HG03457 (cell line): Measurements from ENCODE around the gene SLC6A18.
"Not testable (repeated sequence)": the region's sequence is repeated elsewhere in the genome, so short reads cannot be mapped to it uniquely, and the experiment has no call there.

Experiments used
- ATAC-seq: cut with Tn5 transposase; IDR thresholded peaks from one replicate; pipeline ENCODE4 v1.9.1; 2021; ENCODE audit warnings: moderate number of reproducible peaks; ENCODE audit not compliant: unreplicated experiment

The SLC6A18 gene

DNA sequence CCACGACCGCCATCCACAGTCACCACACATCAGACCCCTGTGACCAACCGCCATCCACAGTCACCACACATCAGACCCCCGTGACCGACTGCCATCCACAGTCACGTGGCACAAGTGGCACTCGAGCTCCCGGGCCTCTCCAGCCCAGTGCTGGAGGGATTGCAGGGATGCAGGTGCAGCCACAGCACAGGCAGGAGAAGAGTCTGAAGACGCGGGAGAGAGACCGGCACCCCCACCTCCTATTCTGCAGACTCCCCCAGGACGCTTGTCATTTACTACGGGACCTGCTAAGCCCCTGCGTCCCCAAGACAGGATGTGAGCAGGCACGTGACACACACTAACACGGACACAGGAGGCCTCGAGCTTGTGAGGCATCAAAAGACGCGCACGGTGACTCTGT lies 48.6 kb downstream of the SLC6A18 start:
- no peak for ATAC-seq

DNA sequence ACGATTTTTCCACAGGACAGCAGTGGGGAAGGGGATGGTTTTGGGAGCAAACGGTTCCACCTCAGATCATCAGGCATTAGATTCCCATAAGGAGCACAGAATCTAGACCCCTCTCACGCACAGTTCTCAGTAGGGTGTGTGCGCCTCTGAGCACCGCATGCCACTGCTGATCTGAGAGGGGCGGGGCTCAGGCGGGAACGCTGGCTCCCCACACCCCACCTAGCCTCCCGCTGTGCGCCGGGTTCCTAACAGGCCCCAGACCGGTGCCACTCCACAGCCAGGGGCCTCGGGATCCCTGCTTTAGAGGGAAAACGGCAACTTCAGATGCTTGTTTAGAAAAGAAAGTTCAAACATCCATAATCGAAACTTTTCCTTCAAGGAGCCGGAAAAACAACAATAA lies 49.3 kb downstream of the SLC6A18 start:
- no peak for ATAC-seq

DNA sequence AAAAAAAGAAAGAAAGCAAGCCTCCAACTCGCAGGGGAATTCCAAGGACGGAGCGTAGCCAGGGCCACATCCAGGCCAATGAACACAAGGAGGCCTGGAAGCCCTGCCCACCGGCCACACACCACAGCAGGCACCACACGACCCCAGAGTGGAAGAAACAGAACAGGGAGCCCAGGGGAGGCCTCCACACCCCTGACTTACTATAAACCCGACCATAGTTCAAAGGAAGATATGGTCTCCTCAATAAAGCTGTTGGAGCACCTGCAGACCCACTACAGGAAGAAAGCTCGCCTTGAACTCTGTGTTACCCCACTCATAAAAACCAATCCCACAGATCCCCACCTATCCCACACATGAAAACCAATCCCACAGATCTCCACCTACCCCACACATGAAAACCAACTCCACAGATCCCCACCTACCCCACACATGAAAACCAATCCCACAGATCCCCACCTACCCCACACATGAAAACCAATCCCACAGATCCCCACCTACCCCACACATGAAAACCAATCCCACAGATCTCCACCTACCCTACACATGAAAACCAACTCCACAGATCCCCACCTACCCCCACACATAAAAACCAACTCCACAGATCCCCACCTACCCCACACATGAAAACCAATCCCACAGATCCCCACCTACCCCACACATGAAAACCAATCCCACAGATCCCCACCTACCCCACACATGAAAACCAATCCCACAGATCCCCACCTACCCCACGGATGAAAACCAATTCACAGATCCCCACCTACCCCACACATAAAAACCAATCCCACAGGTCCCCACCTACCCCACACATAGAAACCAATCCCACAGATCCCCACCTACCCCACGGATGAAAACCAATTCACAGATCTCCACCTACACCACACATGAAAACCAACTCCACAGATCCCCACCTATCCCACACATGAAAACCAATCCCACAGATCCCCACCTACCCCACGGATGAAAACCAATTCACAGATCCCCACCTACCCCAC lies 50.5 kb downstream of the SLC6A18 start:
- ATAC-seq, result not testable (repeated sequence)

DNA sequence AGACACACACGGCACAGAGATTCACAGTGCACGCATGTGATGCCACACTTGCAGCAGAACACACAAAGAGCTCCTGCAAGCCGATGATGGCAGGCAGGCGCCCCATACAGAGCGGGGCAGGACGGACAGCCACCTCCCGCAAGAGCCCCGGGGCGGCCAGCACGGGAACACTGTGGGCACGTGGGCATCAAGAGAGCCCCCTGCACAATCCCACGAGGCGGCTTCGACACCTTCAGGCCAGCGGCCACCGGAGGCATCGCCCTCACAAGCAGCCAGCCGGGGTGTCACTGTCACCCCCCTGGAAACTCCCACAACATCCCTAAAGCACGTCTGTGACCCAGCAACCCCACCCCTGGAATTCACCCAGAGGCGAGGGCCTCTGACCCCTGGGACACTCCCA lies 51.7 kb downstream of the SLC6A18 start:
- no peak for ATAC-seq

DNA sequence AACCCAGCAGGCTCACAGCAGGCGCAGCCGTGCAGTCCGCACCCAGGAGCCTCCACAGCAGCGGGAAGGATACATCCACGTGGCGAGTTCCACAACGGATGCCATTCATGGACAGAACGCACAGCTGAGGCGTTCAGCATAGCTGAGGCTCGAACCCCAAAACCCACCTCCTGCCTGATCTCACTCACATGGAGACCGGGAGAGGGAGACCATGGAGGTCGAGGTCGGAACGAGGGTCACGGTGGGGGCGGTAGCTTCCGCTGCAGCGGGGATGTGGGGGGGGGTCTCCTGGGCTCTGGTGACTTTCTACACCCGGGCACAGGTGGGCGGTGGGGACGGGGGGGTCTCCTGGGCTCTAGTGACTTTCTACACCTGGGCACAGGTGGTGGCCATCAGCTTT lies 52.1 kb downstream of the SLC6A18 start:
- no peak for ATAC-seq

DNA sequence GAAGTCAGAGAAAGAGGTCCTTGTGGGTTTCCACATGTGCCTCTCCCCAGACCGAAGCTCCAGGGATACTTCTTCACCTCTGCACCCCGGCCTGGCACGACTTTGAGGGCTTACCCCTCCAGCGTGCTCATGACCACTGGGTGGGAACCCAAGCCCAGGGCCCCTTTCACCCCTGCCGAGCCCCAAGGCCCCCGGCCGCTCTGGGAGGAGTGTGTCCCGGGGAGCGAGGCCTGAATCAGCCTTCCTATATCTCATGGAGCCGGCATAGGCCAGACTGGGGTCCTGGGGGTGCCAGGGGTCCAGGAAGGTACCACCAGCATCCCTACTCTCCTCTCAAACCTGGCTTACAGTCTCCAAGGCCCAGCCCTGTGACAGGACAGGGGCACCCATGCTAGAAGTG lies 52.6 kb downstream of the SLC6A18 start:
- no peak for ATAC-seq

DNA sequence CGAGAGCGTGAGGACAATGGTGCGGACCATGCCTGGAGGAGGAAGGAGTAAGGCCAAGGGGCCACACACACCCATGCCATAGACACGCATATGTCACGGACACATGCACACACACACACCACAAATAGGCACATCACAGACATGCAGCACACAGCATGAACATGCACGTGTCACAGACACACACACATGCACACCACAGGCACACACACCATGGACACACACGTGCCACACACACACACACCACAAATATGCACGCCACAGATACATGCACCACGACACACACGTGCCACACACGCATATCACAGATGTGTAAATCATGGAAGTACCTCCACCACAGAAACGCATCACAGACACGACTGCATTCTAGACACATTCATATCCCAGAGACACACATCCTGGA lies 53.0 kb downstream of the SLC6A18 start:
- ATAC-seq, result no peak

DNA sequence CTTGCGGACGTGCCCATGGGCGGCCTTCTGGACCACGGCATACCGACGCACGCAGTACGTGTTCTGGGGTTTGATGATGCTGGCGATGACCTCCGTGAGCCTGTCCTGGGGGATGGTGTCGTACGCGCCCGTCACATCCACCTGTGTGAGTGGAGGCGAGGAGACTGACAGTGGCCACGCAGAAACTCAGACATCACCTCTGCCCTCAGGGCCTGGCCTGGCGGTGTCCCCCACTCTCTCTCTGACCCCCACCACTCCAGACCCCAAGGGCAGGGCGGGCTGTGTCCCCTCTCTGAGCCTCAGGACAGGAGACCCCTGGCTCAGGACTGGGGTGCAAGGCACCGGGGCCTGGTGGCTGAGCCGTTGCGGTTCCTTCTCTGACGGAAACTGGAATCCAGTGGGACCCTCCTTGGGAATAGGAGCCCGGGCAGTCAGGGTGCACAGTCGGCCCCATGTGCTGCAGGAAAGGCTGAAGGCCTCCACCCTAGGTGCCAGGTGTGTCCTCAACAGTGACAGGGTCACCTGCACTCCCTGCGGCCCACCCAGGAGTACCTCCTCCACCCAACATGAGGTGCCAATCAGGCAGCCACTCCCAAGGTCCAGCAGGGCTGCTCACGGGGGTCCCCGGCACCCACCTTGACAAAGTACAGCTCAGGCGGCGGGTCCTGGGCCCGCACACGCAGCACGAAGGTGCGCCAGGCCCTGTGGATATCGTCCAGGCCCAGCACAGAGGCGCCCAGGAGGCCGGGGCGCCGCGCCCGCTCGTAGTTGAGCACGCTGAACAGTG lies 53.7 kb downstream of the SLC6A18 start:
- ATAC-seq, result no peak

DNA sequence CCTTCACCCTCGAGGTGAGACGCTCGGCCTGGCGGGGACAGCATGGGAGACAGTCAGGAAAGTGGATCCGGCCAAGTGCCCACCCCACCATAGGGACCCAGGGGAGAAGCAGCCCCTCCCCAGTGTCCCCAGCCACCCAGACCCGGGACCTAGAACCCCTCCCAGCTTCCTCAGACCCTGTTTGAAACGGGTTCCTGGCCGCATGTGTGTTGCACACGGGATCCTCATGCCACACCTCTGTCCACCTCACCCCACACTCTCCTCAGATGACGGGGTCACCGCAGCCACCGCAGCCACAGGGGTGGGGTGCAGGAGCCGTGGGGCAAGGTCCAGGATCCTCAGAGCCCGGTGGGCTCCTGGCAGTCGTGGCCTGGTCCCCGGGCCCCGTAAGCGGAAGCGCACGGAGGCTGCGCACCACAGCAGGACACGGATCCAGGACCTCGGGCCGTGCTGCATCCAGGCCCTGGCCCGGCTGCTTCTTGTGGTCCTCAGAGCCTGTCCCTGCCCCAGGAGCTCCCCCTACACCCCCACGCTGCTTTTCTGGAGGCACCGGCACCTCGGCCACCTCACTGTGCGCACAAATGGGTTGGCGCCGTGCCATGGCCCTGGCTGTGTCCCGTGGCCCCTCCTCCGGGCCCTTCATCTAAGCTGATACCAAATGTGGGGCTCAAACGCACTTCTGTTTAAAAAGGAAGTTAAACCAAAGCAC lies 54.4 kb downstream of the SLC6A18 start:
- no peak for ATAC-seq

DNA sequence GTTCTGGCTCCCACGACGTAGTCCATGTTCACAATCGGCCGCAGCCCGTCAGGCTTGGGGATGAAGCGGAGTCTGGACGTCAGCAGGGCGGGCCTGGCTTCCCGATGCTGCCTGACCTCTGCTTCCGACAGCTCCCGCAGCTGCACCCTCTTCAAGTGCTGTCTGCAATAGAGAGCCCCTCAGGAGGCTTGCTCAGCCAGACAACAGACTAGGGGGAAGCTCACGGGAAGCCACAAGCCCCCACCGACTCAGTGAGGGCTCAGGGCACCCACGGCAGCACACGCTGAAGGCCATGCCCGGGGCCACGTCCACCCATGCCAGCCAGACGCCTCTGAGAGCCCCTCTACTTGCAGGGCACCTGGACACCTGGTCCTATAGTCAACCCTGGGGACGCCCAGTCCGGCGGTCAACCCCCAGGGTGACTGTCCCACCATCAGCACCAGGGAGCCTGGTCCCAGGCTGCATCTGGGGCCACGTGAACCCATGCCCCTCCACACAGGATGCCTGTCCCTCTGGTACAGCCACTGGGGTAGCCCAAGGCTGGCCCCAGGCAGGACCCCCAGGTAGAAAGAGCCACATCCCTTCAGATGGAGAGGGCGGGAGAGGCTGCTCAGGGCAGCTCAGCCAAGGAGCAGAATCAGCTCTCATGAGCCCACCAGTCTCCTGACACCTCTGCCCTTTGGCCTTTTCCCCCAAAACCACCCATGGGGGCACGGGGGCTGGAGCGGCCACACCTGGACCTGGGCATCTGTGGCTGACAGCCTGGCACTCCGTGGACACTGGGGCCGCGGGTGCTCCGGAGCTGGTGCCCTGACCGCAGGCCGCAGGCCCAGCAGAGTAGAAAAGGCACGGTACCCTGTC lies 55.2 kb downstream of the SLC6A18 start:
- ATAC-seq, result no peak

DNA sequence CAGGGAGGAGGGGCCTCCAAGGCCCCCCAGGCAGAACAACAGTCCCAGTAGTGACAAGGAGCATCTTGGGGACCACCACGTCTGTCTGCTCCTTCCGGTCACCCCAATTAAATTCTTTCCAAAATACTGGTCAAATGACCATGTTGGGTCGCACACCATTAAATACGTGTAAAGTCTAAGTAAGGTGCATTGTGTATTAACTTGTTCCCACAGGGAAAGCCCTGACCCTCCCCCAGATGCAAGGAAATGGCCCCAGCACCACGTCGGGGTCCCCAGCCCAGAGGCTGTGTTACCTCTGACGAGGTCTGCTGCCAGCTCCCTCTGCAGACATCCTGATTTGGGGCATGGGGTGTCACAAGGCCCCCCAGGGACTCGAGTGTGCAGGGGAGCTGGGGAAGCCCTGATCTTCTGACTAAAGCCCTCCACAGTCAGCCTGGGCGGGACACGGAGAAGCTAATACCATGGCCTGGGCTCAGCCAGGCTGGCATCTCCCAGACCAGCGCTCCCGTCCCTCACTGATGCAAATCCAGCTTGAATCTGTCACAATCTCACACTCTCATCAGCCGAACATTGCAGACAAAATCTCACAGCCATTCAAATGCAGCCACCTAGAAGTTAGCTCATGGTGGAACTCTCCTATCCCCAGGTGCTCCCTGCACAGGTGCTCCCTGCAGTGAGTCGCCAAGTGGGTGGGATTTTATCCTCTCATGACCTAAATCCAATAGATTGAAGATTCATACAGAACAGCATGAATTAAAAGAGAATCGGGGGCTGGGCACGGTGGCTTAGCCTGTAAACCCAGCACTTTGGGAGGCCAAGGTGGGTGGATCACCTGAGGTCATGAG lies 56.1 kb downstream of the SLC6A18 start:
- no peak for ATAC-seq

DNA sequence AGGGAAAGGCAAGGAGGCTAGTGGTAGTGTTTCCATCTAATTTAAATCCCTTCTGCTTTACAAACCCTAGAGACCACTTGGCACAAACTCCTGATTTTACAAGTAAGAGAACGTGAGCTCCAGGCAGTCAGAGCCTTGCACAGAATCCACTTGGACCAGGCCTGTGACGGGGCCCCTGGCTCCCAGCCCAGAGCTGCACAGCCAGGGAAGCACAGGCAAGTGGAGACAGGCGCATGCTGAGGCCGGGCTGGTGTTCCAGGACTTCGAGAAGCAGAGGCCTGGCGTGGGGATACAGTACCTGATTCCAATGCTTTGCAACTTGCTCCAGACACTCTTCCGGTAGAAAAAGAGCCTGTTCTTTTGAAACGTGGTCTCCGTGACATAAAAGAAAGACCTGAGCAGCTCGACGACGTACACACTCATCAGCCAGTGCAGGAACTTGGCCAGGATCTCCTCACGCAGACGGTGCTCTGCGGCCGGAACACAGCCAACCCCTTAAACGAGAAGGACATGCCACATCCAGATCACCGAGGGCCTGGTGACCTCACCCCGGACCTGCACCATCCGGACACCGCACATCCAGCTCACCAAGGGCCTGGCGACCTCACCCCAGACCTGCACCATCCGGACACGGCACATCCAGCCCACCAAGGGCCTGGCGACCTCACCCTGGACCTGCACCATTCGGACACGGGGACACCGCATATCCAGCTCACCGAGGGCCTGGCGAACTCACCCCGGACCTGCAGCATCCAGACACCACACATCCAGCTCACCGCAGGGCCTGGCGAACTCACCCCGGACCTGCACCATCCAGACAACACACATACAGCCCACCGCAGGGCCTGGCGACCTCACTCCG lies 57.2 kb downstream of the SLC6A18 start:
- no peak for ATAC-seq

DNA sequence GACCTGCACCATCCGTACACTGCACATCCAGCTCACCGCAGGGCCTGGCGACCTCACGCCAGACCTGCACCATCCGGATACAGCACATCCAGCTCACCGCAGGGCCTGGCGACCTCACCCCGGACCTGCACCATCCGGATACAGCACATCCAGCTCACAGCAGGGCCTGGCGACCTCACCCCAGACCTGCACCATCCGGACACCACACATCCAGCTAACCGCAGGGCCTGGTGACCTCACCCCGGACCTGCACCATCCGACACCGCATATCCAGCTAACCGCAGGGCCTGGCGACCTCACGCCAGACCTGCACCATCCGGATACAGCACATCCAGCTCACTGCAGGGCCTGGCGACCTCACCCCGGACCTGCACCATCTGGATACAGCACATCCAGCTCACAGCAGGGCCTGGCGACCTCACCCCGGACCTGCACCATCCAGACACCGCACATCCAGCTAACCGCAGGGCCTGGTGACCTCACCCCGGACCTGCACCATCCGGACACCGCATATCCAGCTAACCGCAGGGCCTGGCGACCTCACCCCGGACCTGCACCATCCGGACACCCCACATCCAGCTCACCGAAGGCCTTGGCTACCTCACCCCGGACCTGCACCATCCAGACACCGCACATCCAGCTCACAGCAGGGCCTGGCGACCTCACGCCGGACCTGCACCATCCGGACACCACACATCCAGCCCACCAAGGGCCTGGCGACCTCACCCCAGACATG lies 58.0 kb downstream of the SLC6A18 start:
- ATAC-seq, result not testable (repeated sequence)

DNA sequence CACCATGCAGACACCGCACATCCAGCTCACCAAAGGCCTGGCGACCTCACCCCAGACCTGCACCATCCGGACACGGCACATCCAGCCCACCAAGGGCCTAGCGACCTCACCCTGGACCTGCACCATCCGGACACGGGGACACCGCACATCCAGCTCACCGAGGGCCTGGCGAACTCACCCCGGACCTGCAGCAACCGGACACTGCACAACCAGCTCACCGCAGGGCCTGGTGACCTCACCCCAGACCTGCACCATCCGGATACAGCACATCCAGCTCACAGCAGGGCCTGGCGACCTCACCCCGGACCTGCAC lies 58.5 kb downstream of the SLC6A18 start:
- not testable (repeated sequence) for ATAC-seq

DNA sequence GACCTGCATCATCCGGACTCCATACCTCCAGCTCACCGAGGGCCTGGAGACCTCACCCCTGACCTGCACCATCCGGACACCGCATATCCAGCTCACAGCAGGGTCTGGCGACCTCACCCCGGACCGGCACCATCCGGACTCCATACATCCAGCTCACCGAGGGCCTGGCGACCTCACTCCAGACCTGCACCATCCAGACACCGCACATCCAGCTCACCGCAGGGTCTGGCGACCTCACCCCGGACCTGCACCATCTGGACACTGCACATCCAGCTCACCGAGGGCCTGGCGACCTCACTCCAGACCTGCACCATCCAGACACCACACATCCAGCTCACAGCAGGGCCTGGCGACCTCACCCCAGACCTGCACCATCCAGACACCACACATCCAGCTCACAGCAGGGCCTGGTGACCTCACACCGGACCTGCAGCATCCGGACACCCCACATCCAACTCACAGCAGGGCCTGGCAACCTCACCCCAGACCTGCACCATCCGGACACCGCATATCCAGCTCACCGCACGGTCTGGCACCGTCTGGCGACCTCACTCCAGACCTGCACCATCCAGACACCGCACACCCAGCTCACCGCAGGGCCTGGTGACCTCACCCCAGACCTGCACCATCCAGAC lies 59.3 kb downstream of the SLC6A18 start:
- ATAC-seq, result not testable (repeated sequence)

DNA sequence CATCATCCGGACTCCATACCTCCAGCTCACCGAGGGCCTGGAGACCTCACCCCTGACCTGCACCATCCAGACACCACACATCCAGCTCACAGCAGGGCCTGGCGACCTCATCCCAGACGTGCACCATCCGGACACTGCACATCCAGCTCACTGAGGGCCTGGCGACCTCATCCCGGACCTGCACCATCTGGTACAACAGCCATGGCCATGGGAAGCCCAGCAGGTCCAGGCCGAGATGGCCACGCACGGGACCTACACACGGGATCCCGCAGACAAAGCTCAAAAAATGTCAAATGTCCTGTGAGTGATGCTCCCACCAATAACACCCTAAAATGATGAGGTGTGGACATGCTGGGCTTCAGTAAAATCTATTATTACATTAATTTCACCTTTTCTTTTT lies 60.0 kb downstream of the SLC6A18 start:
- ATAC-seq, result no peak

DNA sequence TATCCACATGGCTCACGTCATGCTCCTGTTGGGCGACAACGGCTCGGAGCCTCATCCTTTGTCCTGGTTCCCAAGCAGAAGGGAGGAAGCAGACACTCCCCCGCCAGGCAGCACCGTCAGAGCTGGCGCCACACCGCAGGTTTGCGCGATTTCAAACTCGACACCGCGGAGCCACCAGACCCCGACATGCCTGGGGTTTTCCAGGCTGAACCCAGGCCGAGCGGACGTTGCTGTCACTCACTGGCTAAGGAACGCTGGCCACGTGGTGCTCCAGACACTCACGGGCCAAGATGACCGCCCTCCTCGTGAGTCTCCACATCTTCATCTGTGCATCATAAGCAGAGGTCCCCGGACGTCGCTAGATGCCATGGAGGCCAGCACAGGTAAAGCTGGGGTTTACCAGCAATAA lies 60.7 kb downstream of the SLC6A18 start:
- no peak for ATAC-seq
